Right ventricle myocardium inferior (tissue), 1 donor: ENCODE data around the gene KRT17. TPM values are rescaled to one million over a fixed set of nuclear protein-coding genes. Genes with fewer than 3 reads are reported as not detected.

Experiments
- total RNA-seq: library from RNA; stranded (reverse); fragmentation: NEBNext Ultra II Directional; extraction: Animal tissue kit (Norgen Biotek cat#: 25700); gene quantifications from one replicate; pipeline ENCODE4 v1.2.1, GENCODE V29; 2021
- donor health status: DM: no; HTN: yes; CAD: no; lungs with severe emphysema.

The KRT17 gene
- total RNA-seq, 1 donor from 2014 or later, result not detected

Other genes with a start within 250 kb of the KRT17 start
- gene KRT34, start 242.3 kb downstream of the KRT17 start, total RNA-seq, result not detected
- not detected for gene KRT31, start 227.0 kb downstream of the KRT17 start, total RNA-seq
- gene KRT37, start 200.0 kb downstream of the KRT17 start, total RNA-seq, result not detected
- gene KRT38, start 183.6 kb downstream of the KRT17 start, total RNA-seq, result not detected
- not detected for gene KRT32, start 157.2 kb downstream of the KRT17 start, total RNA-seq
- gene KRT35, start 143.4 kb downstream of the KRT17 start, total RNA-seq, result not detected
- gene KRT36, start 134.7 kb downstream of the KRT17 start, total RNA-seq, result not detected
- gene KRT13, start 119.0 kb downstream of the KRT17 start, total RNA-seq, result not detected
- not detected for gene KRT15, start 105.7 kb downstream of the KRT17 start, total RNA-seq
- 1.4 TPM for gene KRT19, start 96.3 kb downstream of the KRT17 start, total RNA-seq
- not detected for gene KRT9, start 52.5 kb downstream of the KRT17 start, total RNA-seq
- not detected for gene KRT14, start 37.7 kb downstream of the KRT17 start, total RNA-seq
- gene KRT16, start 11.8 kb downstream of the KRT17 start, total RNA-seq, result not detected
- 1,166 TPM for gene EIF1, start 64.3 kb upstream of the KRT17 start, total RNA-seq
- not detected for gene GAST, start 87.8 kb upstream of the KRT17 start, total RNA-seq
- gene HAP1, start 110.1 kb upstream of the KRT17 start, total RNA-seq, result 0.14 TPM
- 192 TPM for gene JUP, start 162.1 kb upstream of the KRT17 start, total RNA-seq
- 7.8 TPM for gene P3H4, start 187.4 kb upstream of the KRT17 start, total RNA-seq
- gene FKBP10, start 188.4 kb upstream of the KRT17 start, total RNA-seq, result 11.7 TPM
- 18.1 TPM for gene NT5C3B, start 211.7 kb upstream of the KRT17 start, total RNA-seq
- not detected for gene KLHL10, start 213.2 kb upstream of the KRT17 start, total RNA-seq
- 3.7 TPM for gene KLHL11, start 240.8 kb upstream of the KRT17 start, total RNA-seq